ENCODE measurements around the gene ELK1.
"Not testable (repeated sequence)": the region's sequence is repeated elsewhere in the genome, so short reads cannot be mapped to it uniquely, and the experiment has no call there.

Gene ELK1

DNA sequence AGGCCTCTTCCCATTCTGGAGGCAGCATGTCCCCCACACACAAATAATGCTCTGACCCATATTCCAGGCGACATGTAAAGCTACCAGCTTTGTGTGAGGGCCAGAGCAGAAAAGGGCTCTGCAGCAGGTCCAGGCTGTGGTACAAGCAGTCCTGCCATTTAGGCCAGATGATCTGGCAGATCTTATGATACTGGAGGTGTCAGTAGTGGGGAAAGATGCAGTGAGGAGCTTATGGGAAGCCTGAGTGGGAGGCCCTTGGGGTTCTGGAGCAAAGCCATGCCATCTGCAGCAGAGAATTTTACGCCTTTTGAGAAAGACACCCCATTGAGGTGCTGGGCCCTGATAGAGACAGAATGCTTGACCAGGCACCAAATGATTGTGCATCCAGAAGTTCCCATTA, 38.4 kb downstream of the ELK1 start:
- no peak for DNase-seq (ENCODE audit: low spot score)

DNA sequence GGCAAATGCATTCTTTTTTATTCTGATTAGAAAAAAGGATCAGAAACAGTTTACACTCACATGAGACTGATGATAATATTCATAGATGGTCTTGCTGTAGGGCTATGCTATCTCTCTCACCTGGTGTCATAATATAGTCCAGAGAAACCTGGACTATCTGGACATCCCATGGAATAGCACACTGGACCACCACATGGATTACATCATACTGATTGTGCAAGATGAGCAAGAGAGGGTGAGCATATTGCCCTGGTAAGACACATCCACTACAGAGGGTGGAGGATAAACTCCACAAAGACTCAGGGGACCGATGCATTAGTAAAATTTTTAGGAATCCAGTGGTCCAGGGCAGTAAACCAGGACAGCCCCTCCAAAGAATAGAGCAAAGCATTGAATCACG, 38.9 kb downstream of the ELK1 start:
- no peak for DNase-seq (ENCODE audit: low spot score)

DNA sequence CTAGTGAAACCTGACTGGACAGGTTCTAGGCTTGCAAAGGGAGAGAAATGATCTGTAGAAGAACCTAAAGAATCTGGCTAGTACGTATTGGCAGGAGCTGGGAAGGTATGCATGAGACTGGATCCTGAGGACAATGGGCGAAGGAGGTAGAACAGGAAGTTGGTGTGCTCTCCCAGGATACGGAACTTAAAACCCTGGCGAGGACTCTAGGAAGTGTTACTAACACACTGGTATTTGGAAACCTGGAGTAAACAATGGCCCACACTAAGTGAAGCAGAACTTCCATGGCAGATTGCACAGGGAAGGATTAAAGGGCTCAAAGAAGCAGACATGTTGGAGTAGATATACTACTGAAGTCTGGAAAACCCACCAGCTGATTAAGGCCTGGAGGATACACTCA, 39.9 kb downstream of the ELK1 start:
- no peak for DNase-seq (ENCODE audit: low spot score)

- DNase-seq (ENCODE audit: low spot score), result no peak
Measured at GRCh38 chrX:47608130-47608810, 42.1 kb downstream of the ELK1 start.

GRCh38 chrX:47607091-47607490, 43.3 kb downstream of the ELK1 start:
- DNase-seq (ENCODE audit: low spot score), result no peak

- DNase-seq (ENCODE audit: low spot score), result no peak
Measured at GRCh38 chrX:47605024-47605423, 45.3 kb downstream of the ELK1 start.

DNA sequence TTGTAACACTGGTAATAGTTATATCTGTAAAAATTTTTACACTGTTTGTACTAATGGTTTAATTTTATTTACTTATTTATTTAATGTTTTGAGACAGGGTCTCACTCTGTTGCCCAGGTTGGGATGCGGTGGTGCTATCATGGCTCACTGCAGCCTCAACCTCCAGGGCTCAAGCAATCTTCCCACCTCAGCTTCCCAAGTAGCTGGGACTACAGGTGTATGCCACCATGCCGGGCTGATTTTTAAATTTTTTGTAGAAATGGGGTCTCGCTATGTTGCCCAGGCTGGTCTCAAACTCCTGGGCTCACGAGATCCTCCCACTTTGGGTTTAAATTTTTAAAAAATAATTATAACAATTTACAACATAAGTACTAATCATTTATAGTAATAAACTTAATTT, 47.2 kb downstream of the ELK1 start:
- DNase-seq (ENCODE audit: low spot score), result not testable (repeated sequence)

- no peak for DNase-seq (ENCODE audit: low spot score)
Measured at GRCh38 chrX:47597222-47597621, 53.1 kb downstream of the ELK1 start.

DNA sequence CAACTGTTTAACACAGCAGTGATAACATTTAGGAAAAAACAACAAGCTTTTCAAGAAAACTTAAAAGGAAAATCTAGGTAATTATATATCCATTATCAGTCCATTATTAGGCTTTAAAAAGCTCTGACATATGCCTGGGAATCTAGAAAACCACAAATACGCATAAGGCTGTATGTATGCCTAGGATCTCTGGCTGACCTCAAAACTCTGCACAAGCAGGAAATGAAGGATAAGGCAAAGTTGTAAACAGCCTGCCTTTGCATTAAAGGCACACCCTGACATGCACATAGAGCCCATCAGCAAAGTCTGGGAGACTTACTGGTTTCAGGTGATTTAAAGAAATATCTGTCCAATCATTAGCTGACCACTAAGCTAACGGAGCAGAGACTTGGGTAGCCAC, 54.1 kb downstream of the ELK1 start:
- DNase-seq (ENCODE audit: low spot score), result no peak

DNA sequence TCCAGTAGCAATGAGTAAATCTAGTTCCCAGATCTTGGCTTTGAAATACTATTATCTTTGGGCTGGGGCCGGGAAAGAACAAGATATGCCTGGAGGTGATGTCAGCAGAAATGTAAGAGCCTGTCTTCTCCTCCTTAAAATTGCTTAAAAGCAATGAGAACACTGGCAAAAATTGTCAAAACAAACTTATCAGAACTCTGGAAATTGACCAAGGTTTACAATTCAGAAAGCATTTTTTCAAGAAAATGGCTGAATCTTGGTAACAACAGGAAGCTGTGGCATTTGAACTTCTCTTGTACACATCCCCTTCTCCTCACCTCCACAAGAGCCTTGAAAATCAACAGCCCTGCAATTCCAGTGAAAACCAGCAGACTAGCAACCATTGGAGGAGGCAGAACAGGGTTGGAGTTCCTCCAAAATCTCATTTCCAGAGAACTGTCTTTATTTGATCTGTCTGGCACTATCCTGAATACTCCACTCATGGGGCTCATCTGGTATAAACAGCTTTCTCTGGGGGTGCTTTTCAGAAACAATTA, 54.6 kb downstream of the ELK1 start:
- no peak for DNase-seq (ENCODE audit: low spot score)

GRCh38 chrX:47593522-47593921, 56.8 kb downstream of the ELK1 start:
- no peak for DNase-seq (ENCODE audit: low spot score)

- DNase-seq (ENCODE audit: low spot score), result no peak
Measured at GRCh38 chrX:47590984-47591383, 59.4 kb downstream of the ELK1 start.

DNA sequence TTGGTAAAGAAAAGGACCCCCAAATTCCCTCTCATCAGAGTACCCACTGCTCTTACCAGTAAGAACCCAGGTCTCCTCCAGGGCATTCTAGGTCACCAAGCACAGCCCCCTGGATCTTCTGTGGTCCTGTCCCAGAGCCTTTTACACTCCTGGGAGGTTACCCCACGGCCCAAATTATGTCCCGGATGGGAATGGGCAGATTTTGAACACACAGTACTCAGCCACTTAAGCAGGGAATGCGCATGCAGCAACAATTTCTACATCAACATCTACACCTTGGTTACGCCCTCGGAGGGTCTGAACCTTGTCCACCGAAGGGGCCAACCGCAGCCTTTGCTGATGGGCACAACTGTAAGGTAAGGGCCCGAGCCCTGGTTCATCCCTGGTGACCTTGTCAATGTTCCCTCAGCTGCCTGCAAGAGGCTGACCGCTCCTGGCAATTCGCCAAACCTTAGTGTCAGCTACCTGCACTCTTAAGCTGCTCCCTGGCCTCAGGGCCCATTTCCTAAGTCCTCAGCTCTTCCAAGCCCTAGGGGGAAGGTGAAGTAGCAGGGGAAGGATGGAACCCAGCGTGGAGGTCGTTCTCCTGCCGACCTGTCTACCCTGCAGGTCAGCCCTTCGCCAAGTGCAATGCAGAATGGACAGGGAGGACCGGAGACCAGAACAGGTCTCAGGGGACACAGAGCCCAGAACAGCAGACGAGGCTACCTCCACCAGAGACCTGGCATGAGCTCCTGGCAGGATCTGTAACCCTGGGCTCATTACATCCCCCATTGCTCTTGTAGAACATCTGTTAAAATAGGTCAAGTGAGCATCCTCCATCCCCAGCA, 62.2 kb downstream of the ELK1 start:
- no peak for DNase-seq (ENCODE audit: low spot score)

DNA sequence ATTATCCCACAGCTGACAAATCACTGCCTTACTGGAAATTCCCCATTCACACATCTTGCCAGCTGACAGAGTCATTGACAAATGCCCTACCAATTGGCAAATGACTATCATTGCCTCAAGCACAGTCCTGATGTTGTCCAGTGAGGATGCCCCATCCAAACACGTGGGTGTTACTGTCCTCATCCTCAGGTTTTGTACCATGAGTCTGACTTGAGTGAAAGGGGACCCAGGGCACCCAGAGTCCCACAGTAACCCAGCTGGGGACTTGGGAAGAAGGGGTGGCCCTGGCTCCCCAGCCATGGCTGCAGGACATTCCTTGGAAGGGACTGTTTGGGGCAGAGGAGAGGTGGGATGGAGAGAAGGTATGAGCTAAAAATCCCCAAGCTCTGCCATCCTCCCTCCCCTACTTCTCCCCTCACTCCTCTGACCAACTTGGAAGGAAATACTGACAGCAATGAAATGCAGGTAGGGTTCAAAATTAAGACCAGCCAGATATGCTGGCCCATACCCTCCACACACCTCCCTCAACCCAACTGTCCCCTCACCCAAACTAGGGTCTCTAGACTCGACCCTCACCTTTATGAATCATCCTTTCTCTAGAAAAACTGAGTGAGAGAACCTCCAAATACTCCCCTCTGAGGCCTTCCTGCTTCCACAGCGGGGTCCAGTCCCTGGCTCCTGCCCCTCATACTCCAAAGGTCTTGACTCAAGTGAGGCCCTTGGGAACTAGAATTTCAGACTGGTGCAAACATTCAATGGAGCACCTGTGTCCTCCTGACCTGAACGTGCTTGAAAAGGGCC, 63.1 kb downstream of the ELK1 start:
- no peak for DNase-seq (ENCODE audit: low spot score)

DNA sequence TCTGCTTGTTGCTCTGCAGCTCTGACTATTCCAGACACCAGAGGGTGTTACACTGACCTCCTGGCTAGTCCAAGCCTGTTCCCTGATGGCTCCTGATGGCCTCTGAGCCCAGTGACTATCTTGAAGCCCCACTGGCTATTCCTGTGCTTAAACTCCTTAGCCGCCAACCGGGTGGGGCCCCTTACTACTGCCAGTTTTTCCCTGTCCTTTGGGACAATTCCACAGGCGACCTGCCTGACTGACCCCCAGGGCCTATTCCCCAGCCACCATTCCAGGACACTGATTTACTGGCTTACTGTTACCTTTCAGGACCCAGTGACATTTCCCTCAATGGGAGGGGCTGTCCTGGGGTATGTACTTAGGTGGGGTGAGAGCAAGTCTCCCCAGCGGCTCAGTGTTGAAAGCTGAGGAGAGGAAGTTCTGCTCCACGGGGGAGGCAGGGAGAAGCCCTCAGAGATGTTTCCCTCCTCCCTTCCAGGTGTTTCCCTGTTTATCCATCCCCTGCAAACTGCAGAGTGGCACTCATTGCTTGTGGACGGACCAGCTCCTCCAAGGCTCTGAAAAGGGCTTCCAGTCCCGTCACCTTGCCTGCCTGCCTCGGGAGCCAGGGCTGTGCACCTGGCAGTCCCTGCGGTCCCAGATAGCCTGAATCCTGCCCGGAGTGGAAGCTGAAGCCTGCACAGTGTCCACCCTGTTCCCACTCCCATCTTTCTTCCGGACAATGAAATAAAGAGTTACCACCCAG, 64.1 kb downstream of the ELK1 start:
- DNase-seq (ENCODE audit: low spot score), result no peak
